HepG2 (cell line): ENCODE results near the gene DUS1L. TPM values are rescaled to one million over a fixed set of nuclear protein-coding genes. Genes with fewer than 3 reads are reported as not detected.

Experiments
- ARNT2 ChIP-seq: sonication (generic); formaldehyde crosslinking; IDR thresholded peaks from 2 replicates; pipeline ENCODE4 v1.8.0; 2022; ENCODE audit warnings: mild to moderate bottlenecking, low read depth, missing genetic modification reagents, moderate library complexity
- CBX1 ChIP-seq: IDR thresholded peaks from one replicate; pipeline ENCODE4 v1.6.1; 2016; ENCODE audit warnings: antibody characterized with exemption, low read depth
- DDIT3 ChIP-seq: sonication (generic); formaldehyde crosslinking; IDR thresholded peaks from 2 replicates; pipeline ENCODE4 v1.4.0; 2020; ENCODE audit warnings: mild to moderate bottlenecking, missing genetic modification reagents
- ELK4 ChIP-seq: sonication (generic); formaldehyde crosslinking; IDR thresholded peaks from 2 replicates; pipeline ENCODE4 v1.9.0; 2021; ENCODE audit warnings: missing genetic modification reagents, borderline replicate concordance
- HCFC1 ChIP-seq: fragments of 150-350 bp; IDR thresholded peaks from 2 replicates; pipeline ENCODE4 v1.6.1; 2014; ENCODE audit warnings: low read depth, low read length
- HIC2 ChIP-seq: sonication (generic); formaldehyde crosslinking; IDR thresholded peaks from 2 replicates; pipeline ENCODE4 v1.9.0; 2022; ENCODE audit warnings: low read depth, missing genetic modification reagents
- KAT2B ChIP-seq: fragments of 150-350 bp; IDR thresholded peaks from 2 replicates; pipeline ENCODE4 v1.6.1; 2014; ENCODE audit warnings: low read depth, low read length, borderline replicate concordance
- NCOA5 ChIP-seq: sonication (generic); formaldehyde crosslinking; IDR thresholded peaks from 2 replicates; pipeline ENCODE4 v1.4.0; 2020; ENCODE audit warnings: missing genetic modification reagents
- NFRKB ChIP-seq: fragments of 450-650 bp; IDR thresholded peaks from 2 replicates; pipeline ENCODE4 v1.6.1; 2017
- NR3C1 ChIP-seq: sonication (generic); formaldehyde crosslinking; IDR thresholded peaks from 2 replicates; pipeline ENCODE4 v1.4.0; 2020; ENCODE audit warnings: missing genetic modification reagents
- PHF21A ChIP-seq: sonication (generic); formaldehyde crosslinking; IDR thresholded peaks from 2 replicates; pipeline ENCODE4 v1.5.0; 2020; ENCODE audit warnings: mild to moderate bottlenecking, missing genetic modification reagents
- PITX1 ChIP-seq: sonication (generic); formaldehyde crosslinking; IDR thresholded peaks from 2 replicates; pipeline ENCODE4 v1.5.1; 2020; ENCODE audit warnings: mild to moderate bottlenecking, missing genetic modification reagents
- RAD51 ChIP-seq: fragments of 450-650 bp; IDR thresholded peaks from 2 replicates; pipeline ENCODE4 v1.6.1; 2016; ENCODE audit warnings: borderline replicate concordance
- SMAD3 ChIP-seq: sonication (generic); formaldehyde crosslinking; IDR thresholded peaks from 2 replicates; pipeline ENCODE4 v1.4.0; 2020; ENCODE audit warnings: missing genetic modification reagents
- STAG1 ChIP-seq: sonication (generic); formaldehyde crosslinking; IDR thresholded peaks from 2 replicates; pipeline ENCODE4 v1.4.0; 2020; ENCODE audit warnings: missing genetic modification reagents
- TCF7L2 ChIP-seq: IDR thresholded peaks from 2 replicates; pipeline ENCODE4 v1.6.1; 2011; ENCODE audit warnings: mild to moderate bottlenecking, low read depth, low read length, moderate library complexity
- ZHX1 ChIP-seq: sonication (generic); formaldehyde crosslinking; IDR thresholded peaks from 2 replicates; pipeline ENCODE4 v1.8.1; 2022; ENCODE audit warnings: low read depth, mild to moderate bottlenecking, missing genetic modification reagents
- ZNF121 ChIP-seq: sonication (generic); formaldehyde crosslinking; IDR thresholded peaks from 2 replicates; pipeline ENCODE4 v1.5.0; 2020; ENCODE audit warnings: mild to moderate bottlenecking, missing genetic modification reagents
- ZNF296 ChIP-seq: sonication (generic); formaldehyde crosslinking; conservative IDR thresholded peaks from 2 replicates; pipeline ENCODE4 v1.5.0; 2020; ENCODE audit warnings: mild to moderate bottlenecking, missing genetic modification reagents
- ZNF432 ChIP-seq: sonication (generic); formaldehyde crosslinking; IDR thresholded peaks from 2 replicates; pipeline ENCODE4 v1.5.0; 2020; ENCODE audit warnings: missing genetic modification reagents, mild to moderate bottlenecking, borderline replicate concordance
- ZNF552 ChIP-seq: sonication (generic); formaldehyde crosslinking; IDR thresholded peaks from 2 replicates; pipeline ENCODE4 v1.9.0; 2022; ENCODE audit warnings: missing genetic modification reagents, mild to moderate bottlenecking, borderline replicate concordance
- ZNF614 ChIP-seq: IDR thresholded peaks from 2 replicates; pipeline ENCODE4 v1.6.1; 2018; ENCODE audit warnings: missing biosample characterization, missing genetic modification reagents, inconsistent platforms, borderline replicate concordance
- ZNF766 ChIP-seq: sonication (generic); formaldehyde crosslinking; IDR thresholded peaks from 2 replicates; pipeline ENCODE4 v1.5.0; 2020; ENCODE audit warnings: missing genetic modification reagents, borderline replicate concordance
- polyA plus RNA-seq, 8 experiments: library from polyadenylated mRNA; depleted of rRNA in 3 of 8; stranded (reverse) in 7 of 8; unstranded in 1 of 8; fragments of >200 nt; fragmentation: Illumina TruSeq in 4 of 8; extraction: Trizol in 4 of 8; gene quantifications; 2 replicates each; pipeline versions ENCODE4 v1.2.1 to v1.2.3, GENCODE V29; 2011 to 2016; ENCODE audit warnings: low read depth in 4 of 8, missing spikeins in 1 of 8, mixed read lengths in 1 of 8; ENCODE audit not compliant: insufficient read depth in 1 of 8
- total RNA-seq, 5 experiments: library from RNA; depleted of rRNA; stranded (reverse); fragments of >200 nt; fragmentation: Illumina TruSeq; extraction: Trizol; gene quantifications; 2 replicates each; pipeline ENCODE4 v1.2.3, GENCODE V29; 2016; ENCODE audit warnings: low read depth in 1 of 5

The DUS1L gene
- total and polyA plus RNA-seq, 2 of the 13 experiments (the other 11 are each of a cell fraction or from before 2014, with no cell fraction given): 81.0 to 109 TPM

GRCh38 chr17:82101767-82102679, 36.4 kb upstream of the DUS1L start (continued):
- TF ChIP-seq ELK4 (CRISPR knock-in tag) (no peak), RAD51 (no peak), ZNF766 (CRISPR knock-in tag) (no peak), NR3C1 (CRISPR knock-in tag) (no peak), TCF7L2 (no peak), HCFC1 (peak; percentile 14; the same call in 1 of the 2 replicates), ZNF552 (0 out of 2 replicates have a peak, but pooled peaks have one; percentile 20), SMAD3 (0 out of 2 replicates have a peak, but pooled peaks have one; percentile 50), CBX1 (peak; percentile 66), ZNF296 (CRISPR knock-in tag) (peak; percentile 98), ZNF432 (no peak), HIC2 (CRISPR knock-in tag) (peak; percentile 99), STAG1 (CRISPR knock-in tag) (no peak; the same call in 1 of the 2 replicates), KAT2B (no peak), ZNF121 (CRISPR knock-in tag) (peak; percentile 61; the same call in 1 of the 2 replicates), ZNF614 (peak; percentile 68), NFRKB (no peak), DDIT3 (CRISPR knock-in tag) (0 out of 2 replicates have a peak, but pooled peaks have one; percentile 60), PITX1 (peak; percentile 69; the same call in 1 of the 2 replicates), ZHX1 (CRISPR knock-in tag) (no peak; the same call in 1 of the 2 replicates), ARNT2 (CRISPR knock-in tag) (peak; percentile 94), NCOA5 (CRISPR knock-in tag) (no peak), PHF21A (CRISPR knock-in tag) (peak; percentile 96)
